Activated naive CD4-positive, alpha-beta T cell treated with anti-CD3 and anti-CD28 coated beads, Interleukin-2, amount 10 ng/mL, durations not matched to agents 7 days and 5 days (primary cell): Measurements from ENCODE around the gene UBE2J1.
A peak's percentile ranks its signal among the peaks of the same experiment; 100 is the strongest.
"Not testable (repeated sequence)": the region's sequence is repeated elsewhere in the genome, so short reads cannot be mapped to it uniquely, and the experiment has no call there.

ENCODE experiments used
- CTCF ChIA-PET: fragments of 350-600 bp; sonication (Branson Sonifier 250); formaldehyde crosslinking; loops from one replicate; lab custom pipeline; 2021; ENCODE audit warnings: antibody characterized with exemption; lab: Charles Lee
- DNase-seq: peaks from one replicate; pipeline ENCODE4 v3.0.0-alpha.2; 2020
- H3K27ac Mint-ChIP-seq: one replicate; pipeline ENCODE4 v1.8.0; 2021; ENCODE audit warnings: mild to moderate bottlenecking, moderate library complexity, mixed read lengths
- H3K27me3 Mint-ChIP-seq: one replicate; pipeline ENCODE4 v1.8.0; 2021; ENCODE audit warnings: mild to moderate bottlenecking, mixed read lengths
- H3K36me3 Mint-ChIP-seq: one replicate; pipeline ENCODE4 v1.8.0; 2021; ENCODE audit warnings: mixed read lengths
- H3K4me1 Mint-ChIP-seq: one replicate; pipeline ENCODE4 v1.8.0; 2021; ENCODE audit warnings: mixed read lengths
- H3K4me3 Mint-ChIP-seq: one replicate; pipeline ENCODE4 v1.8.0; 2021; ENCODE audit warnings: mild to moderate bottlenecking, moderate library complexity, mixed read lengths
- H3K9me3 Mint-ChIP-seq: one replicate; pipeline ENCODE4 v1.8.0; 2021; ENCODE audit warnings: mixed read lengths

Gene UBE2J1

DNA sequence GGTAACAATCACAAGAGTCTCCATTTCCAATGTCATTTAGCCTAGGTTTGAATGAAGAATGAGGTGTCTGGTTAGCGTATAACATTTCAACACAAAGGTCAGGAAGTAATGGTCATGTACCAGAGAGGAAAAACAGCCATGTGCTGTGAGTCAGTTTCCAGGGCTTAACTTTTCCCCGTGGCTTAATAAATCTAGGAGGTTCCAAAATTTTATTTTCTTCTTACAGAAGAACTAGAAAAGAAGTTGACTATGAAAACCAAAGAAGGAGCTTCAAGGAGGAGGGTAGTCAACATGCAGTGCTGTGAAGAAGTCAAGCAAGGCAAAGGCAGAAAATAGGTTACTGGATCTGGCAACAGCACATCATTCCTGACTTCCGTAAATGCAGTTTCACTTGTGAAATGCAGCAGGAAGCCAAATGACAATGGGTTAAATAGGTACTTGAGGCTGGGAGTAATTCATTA, 29.0 kb downstream of the UBE2J1 start:
- DNase-seq = no peak
- Mint-ChIP-seq H3K27ac (no peak overlapping the region), H3K27me3 (no peaks in the 10 kb centered on the region), H3K4me3 (no peak overlapping the region), H3K4me1 (no peaks in the 10 kb centered on the region), H3K36me3 (peaks cover 38% of the 10 kb centered on the region), H3K9me3 (no peaks in the 10 kb centered on the region)
- CTCF ChIA-PET = no interaction called here

DNA sequence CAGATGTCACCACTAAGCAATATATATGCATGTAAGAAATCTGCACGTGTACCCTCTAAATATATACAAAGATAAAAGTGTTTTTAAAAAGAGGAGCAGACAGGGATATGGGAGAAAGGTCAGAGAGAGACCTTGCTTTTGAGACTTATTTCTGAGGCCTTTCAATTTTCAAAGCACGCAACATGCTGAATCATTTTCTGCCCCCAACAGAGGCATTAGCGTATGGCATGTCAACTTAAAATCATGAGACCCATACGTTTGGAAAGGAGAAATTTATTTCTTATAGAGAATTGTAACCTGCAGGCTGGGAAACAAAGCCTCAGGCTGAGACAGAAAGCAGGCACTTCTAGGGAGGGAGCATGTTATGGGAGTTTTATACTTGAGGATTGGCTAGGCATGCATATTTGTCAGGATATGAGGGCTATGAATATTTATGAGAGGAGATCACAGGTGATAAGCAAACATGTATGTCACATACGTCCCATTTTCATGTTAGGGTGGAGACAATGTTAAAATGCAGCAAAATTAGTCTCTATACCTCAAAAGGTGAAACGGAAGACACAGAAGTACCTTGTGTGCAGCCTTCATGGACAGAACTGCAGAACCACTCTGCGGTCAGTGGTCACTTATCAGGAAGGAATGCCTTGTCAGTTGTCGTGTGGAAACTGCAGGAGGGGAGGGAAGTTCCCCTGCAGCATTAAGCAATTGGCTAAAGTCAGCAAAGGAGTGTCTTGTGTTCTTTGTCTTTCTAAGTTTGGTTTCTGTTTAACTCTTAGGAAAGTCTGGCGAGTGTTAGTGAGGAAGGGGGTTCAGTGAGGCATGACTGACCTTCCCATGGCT, 31.2 kb downstream of the UBE2J1 start:
- CTCF ChIA-PET = no interaction called here
- H3K9me3 Mint-ChIP-seq = no peaks in the 10 kb centered on the region
- H3K4me1 Mint-ChIP-seq = no peaks in the 10 kb centered on the region
- H3K36me3 Mint-ChIP-seq = peaks cover 29% of the 10 kb centered on the region
- H3K4me3 Mint-ChIP-seq = no peak overlapping the region
- DNase-seq = no peak
- H3K27ac Mint-ChIP-seq = no peak overlapping the region
- H3K27me3 Mint-ChIP-seq = no peaks in the 10 kb centered on the region

DNA sequence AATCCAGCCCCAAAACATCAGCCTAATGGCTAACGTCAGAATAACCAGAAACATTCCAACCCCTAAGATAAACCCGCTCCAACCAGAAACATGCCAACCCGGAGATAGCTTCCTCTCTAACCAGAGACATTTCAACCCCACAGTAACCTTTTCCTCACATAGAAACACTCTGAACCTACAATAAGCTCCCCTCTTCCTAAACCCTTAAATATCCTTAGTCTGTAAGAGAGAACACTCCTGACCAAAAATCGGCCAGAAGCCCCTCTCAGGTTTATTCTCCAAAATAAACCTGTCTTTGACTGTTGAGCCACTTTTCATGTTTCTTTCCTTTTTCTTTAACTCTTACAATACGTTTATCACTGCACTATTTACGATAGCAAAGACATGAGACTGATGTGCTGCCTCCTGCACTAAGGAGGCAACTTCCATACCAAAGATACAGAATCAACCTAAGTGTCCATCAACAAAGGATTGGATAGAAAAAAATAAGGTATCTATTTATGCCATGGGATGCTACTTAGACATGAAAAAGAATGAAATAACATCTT, 32.4 kb downstream of the UBE2J1 start:
- H3K27me3 Mint-ChIP-seq = no peaks in the 10 kb centered on the region
- no peak overlapping the region for H3K4me3 Mint-ChIP-seq
- no peak for DNase-seq
- H3K9me3 Mint-ChIP-seq = no peaks in the 10 kb centered on the region
- peaks cover 28% of the 10 kb centered on the region for H3K36me3 Mint-ChIP-seq
- H3K27ac Mint-ChIP-seq = no peak overlapping the region
- no peaks in the 10 kb centered on the region for H3K4me1 Mint-ChIP-seq
- CTCF ChIA-PET = interaction anchor here (1.3 kb wide), 1 partner anchor 9 kb away, joined by 3 read pairs; no protein-coding TSS in a partner anchor

DNA sequence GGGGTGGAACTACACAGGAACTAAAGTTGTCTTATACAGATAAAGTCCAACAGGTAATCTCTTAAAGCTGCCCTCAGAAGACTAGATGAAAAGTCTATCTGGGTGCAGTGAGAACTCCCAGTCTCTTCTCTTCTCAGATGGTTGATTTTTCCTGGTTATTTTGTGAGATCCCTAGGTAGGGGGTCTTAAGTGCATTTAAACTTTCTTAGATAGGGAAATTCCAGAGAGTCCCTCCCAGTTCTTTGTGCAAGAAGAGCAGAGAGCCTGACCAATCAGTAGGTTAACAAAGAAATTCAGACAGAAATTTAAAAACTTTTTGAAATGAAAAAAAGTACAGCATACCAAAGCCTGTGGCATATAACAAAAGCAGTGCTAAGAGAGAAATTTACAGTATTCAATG, 35.5 kb downstream of the UBE2J1 start:
- Mint-ChIP-seq H3K4me3 (no peak overlapping the region), H3K36me3 (peaks cover 11% of the 10 kb centered on the region), H3K9me3 (no peaks in the 10 kb centered on the region), H3K4me1 (no peaks in the 10 kb centered on the region), H3K27ac (no peak overlapping the region), H3K27me3 (no peaks in the 10 kb centered on the region)
- no peak for DNase-seq
- CTCF ChIA-PET = interaction anchor here (1.2 kb wide), 1 partner anchor 49 kb away, joined by 4 read pairs; no protein-coding TSS in a partner anchor

DNA sequence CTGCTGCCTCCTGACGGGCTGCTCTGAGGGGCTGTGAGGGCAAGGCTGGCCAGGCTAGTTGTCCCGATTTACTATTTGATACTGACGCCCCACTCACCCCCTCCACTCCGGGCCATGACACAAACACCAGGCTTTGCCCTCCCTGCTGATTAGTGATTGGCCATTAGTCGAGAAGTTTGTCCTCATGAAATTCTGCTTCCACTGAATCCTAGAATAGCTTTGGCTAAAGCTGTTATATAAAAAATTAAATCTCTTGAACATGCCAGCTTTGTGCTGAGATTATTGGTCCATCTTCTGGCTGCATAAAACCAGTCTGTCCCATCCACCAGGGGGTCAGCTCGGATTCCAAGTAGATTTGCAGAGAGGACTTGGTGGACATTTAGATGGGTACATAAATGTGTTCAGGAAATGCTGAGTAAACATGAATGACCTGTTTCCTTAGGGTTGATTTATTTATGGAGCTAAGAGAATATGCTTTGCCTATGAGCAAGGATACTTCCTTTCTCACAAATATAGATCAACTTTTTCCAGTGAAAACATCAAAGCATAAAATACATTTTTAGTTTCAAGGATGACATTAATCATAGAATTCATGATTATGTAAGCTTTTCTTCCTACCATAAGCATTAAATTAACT, 37.2 kb downstream of the UBE2J1 start, which contains the start of gene GABRR2:
Gene GABRR2, minus strand, starts transcription at position 51 of the 637 bp plus-strand sequence. CDS start 134 bp downstream, outside the sequence.
- Mint-ChIP-seq H3K9me3 (no peaks in the 10 kb centered on the region), H3K27ac (peak within 1 kb of the TSS; percentile 29), H3K36me3 (peaks cover 9% of the 10 kb centered on the region), H3K4me1 (no peaks in the 10 kb centered on the region), H3K27me3 (peaks cover 7% of the 10 kb centered on the region), H3K4me3 (no peak within 1 kb of the TSS)
- no peak for DNase-seq
- CTCF ChIA-PET = no interaction called here

DNA sequence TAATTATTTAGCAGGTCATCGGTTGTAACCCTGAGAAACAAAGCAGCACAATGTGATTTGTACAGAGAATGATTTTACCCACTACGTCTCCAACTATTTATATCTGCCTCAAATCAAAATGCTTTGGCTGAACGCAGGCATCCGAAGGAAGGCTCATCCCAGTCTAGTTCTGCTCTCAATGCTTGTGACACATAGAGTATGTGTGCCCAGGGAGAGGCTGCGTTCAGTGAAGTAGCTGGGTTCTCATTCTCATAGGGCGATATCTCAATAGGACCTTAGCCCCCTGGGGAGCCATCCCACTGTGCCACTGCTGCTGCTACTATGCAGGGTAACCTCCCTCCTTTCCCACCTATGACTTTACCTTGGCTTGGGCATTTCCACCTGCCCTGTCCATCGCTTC, 37.8 kb downstream of the UBE2J1 start:
- DNase-seq = no peak
- Mint-ChIP-seq H3K4me3 (no peak overlapping the region), H3K27me3 (peaks cover 7% of the 10 kb centered on the region), H3K27ac (no peak overlapping the region), H3K36me3 (peaks cover 4% of the 10 kb centered on the region), H3K4me1 (no peaks in the 10 kb centered on the region), H3K9me3 (no peaks in the 10 kb centered on the region)
- CTCF ChIA-PET = no interaction called here

DNA sequence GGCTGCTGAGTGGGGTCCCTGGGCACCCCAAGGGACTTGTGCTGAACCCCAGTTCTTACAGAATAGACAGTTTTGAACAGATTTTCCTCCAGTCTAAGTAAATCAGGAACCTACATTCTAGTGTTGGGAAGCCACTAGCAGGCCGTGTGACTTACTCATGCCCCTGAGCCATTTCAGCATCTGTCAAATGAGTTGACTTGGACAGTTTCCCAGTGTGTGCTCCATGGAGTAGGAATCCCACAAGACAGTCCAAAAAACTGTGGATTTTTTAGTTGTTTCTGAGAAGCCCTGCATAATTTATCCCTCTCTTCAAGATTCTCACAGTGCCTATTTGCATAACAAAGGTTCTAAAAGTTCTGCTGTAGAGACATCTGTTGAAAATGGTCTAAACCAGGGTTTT, 39.5 kb downstream of the UBE2J1 start:
- peaks cover 13% of the 10 kb centered on the region for H3K27me3 Mint-ChIP-seq
- no peaks in the 10 kb centered on the region for H3K9me3 Mint-ChIP-seq
- H3K4me1 Mint-ChIP-seq = no peaks in the 10 kb centered on the region
- no peak overlapping the region for H3K4me3 Mint-ChIP-seq
- H3K27ac Mint-ChIP-seq = no peak overlapping the region
- DNase-seq = no peak
- peaks cover 4% of the 10 kb centered on the region for H3K36me3 Mint-ChIP-seq
- CTCF ChIA-PET = no interaction called here

DNA sequence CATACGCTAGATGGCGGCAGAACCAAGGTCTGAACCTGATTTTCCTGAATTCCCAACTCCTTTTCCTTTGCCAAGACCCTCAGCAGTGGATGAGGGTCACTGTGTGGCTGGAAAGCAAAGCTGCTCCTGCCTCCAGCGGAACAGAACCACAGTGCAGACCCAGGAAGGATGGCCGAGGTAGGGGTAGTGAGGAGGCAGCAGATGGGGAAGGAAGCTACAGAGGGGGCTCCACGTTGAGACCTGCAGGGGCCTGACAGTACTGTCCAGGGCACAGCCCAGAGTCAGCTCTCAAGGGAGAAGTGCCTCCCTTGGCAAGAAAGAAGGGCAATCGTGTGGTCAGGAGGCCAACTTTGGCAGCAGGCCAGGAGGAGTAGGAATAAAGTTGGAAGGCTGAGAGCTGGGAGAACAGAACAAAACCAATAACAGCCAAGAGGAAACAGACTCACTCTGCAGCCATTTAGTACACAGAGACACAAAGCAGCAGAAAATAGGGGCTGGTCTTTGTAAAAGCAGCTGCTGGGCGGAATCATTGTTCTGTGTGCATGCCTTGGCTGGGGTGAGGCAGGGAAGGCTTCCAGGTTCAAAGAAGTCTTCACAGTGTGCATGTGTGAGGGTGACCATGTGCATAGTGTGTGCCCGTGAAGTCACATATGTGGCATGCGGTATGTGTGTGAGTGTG, 40.5 kb downstream of the UBE2J1 start:
- no peaks in the 10 kb centered on the region for H3K4me1 Mint-ChIP-seq
- no peak overlapping the region for H3K27ac Mint-ChIP-seq
- no peak for DNase-seq
- no peaks in the 10 kb centered on the region for H3K9me3 Mint-ChIP-seq
- CTCF ChIA-PET = interaction anchor here (0.7 to 1.1 kb wide), 2 partner anchors 29 to 55 kb away, joined by 4 to 6 read pairs; no protein-coding TSS in a partner anchor
- peaks cover 18% of the 10 kb centered on the region for H3K27me3 Mint-ChIP-seq
- no peak overlapping the region for H3K4me3 Mint-ChIP-seq
- H3K36me3 Mint-ChIP-seq = peaks cover 4% of the 10 kb centered on the region

DNA sequence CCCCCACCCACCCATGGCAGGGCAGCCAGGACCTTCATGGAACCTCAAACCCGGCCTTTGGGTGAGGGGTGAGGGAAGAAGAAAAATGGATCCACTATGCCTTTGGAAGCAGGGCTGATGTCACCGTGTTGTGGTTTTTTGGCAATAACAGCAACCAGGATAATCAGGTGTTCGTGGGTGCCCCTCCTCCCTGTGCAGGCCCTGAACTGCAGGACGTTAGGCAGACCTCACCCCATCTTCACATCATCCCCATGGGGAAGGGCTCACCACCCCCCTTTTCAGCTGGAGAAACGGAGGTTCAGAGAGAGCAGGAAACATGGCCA, 41.0 kb downstream of the UBE2J1 start:
- no peak overlapping the region for H3K4me3 Mint-ChIP-seq
- CTCF ChIA-PET = interaction anchor here (0.7 to 1.1 kb wide), 2 partner anchors 29 to 55 kb away, joined by 4 to 6 read pairs; no protein-coding TSS in a partner anchor
- peaks cover 18% of the 10 kb centered on the region for H3K27me3 Mint-ChIP-seq
- H3K36me3 Mint-ChIP-seq = peaks cover 4% of the 10 kb centered on the region
- H3K4me1 Mint-ChIP-seq = no peaks in the 10 kb centered on the region
- no peaks in the 10 kb centered on the region for H3K9me3 Mint-ChIP-seq
- DNase-seq = no peak
- no peak overlapping the region for H3K27ac Mint-ChIP-seq

DNA sequence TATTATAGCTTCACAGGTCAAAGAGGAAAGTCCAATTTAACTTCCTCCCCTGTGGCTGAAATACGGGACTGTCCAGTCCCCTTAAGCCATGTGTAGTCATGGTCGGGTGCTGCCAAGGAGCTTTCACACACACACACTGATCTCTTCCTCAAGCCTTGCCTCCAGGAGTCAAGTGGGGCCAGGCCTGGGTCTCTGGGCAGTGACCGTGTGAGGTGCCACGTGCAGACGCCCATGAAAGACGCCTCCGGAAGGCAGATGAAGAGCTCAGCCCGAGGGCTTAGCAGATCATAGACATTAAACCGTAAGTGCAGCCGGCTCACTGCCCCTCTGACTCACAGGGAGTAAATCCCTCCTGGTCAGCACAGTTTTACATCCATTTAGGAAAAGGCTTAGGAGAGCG, 41.6 kb downstream of the UBE2J1 start:
- CTCF ChIA-PET = no interaction called here
- H3K27ac Mint-ChIP-seq = no peak overlapping the region
- H3K4me3 Mint-ChIP-seq = no peak overlapping the region
- no peaks in the 10 kb centered on the region for H3K9me3 Mint-ChIP-seq
- peaks cover 2% of the 10 kb centered on the region for H3K36me3 Mint-ChIP-seq
- no peak for DNase-seq
- peaks cover 18% of the 10 kb centered on the region for H3K27me3 Mint-ChIP-seq
- H3K4me1 Mint-ChIP-seq = no peaks in the 10 kb centered on the region

DNA sequence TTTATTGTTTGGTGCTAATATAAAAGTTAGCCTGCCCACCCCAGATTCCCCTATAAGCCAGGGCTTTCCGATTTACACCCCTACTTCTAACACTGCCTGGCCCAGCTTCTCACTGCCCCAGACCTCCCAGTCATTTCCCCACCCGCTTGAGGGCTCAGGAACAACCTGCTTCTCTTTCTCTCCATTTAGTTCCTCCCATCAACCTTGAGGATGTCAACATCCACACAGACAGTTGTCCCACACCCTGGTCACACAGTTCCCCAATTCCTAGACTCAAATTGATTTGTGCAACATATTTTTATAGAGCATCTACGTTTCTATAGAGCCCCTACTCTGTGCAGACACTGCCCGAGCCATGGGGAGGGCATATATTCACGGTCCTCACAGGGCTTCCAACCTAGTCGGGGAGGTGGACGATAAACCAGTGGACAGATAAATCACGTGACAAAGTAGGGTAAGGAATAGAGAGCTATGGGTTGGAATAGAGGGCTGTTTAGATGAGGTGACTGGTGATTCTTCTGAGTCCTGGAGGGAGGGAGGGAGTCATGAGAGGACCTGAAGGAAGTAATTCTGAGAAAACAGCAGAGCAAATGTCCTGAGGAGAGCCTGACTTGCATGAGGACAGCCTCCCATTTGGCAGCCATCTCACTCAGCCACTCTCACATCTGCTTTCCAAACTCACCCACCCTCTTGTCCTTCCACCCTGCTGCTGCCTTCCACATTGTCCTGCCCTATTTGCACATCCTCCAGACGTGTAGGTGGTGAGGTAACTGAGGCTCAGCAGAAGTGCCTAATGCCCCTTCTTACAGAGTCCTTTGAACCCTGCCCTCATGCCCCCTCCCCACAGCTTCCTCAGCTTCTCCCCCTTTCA, 43.8 kb downstream of the UBE2J1 start:
- DNase-seq = no peak
- Mint-ChIP-seq H3K27me3 (peaks cover 18% of the 10 kb centered on the region), H3K9me3 (no peaks in the 10 kb centered on the region), H3K4me3 (no peak overlapping the region), H3K4me1 (no peaks in the 10 kb centered on the region), H3K27ac (no peak overlapping the region), H3K36me3 (no peaks in the 10 kb centered on the region)
- CTCF ChIA-PET = no interaction called here

DNA sequence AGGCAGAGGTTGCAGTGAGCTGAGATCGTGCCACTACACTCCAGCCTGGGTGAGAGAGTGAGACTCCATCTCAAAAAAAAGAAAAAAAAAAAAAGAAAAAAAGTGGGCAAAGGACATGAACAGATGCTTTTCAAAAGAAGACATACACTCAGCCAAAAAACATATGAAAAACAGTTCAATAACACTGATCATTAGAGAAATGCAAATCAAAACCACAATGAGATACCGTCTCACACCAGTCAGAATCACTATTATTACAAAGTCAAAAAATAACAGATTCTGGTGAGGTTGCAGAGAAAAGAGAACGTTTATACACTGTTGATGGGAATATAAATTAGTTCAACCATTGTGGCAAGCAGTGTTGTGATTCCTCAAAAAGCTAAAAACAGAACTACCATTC, 48.0 kb downstream of the UBE2J1 start:
- H3K27ac Mint-ChIP-seq, H3K4me1 Mint-ChIP-seq, DNase-seq, H3K9me3 Mint-ChIP-seq, H3K4me3 Mint-ChIP-seq, H3K36me3 Mint-ChIP-seq: not testable (repeated sequence)
- CTCF ChIA-PET = interaction anchor here (1.5 kb wide), 1 partner anchor 321 kb away, joined by 3 read pairs; no protein-coding TSS in a partner anchor
- peaks cover 11% of the 10 kb centered on the region for H3K27me3 Mint-ChIP-seq

DNA sequence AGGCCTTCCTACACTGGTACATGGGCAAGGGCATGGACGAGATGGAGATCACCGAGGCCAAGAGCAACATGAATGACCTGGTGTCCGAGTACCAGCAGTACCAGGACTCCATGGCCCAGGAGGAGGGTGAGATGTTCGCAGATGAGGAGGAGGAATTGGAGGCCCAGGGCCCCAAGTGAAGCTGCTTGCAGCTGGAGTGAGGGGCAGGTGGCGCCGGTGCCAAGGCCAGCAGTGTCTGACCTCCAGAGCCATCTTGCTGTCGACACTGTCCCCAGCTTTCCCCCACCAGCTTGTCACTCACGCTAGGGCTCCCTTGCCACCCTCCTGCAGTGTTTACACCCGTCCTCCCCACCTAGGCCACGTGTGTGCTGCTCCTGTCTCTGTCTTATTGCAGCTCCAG, 49.6 kb downstream of the UBE2J1 start:
- H3K4me1 Mint-ChIP-seq = peaks cover 17% of the 10 kb centered on the region
- peaks cover 4% of the 10 kb centered on the region for H3K27me3 Mint-ChIP-seq
- H3K4me3 Mint-ChIP-seq = no peak overlapping the region
- no peak overlapping the region for H3K27ac Mint-ChIP-seq
- no peak for DNase-seq
- no peaks in the 10 kb centered on the region for H3K36me3 Mint-ChIP-seq
- CTCF ChIA-PET = interaction anchor here (0.6 to 0.9 kb wide), 4 partner anchors 62 to 1219 kb away, joined by 3 to 4 read pairs (median 3); no protein-coding TSS in a partner anchor
- no peaks in the 10 kb centered on the region for H3K9me3 Mint-ChIP-seq
